ENCODE results near the gene MDC1. TPM values are rescaled to one million over a fixed set of nuclear protein-coding genes. Genes with fewer than 3 reads are reported as not detected.

Gene MDC1
- total and polyA plus RNA-seq, 2 experiments from 2014 or later = 17.2 to 32.7 TPM

GRCh38 chr6:30761791-30762429 lies 44.8 kb upstream of the MDC1 start:
- H3K36me3 Mint-ChIP-seq (ENCODE audit: low read depth) = no peaks in the 10 kb centered on the region
- DNase-seq (ENCODE audit: low spot score) (no peak), ATAC-seq (no peak)
- no peaks in the 10 kb centered on the region for H3K27me3 ChIP-seq (ENCODE audit: insufficient read depth)
- no peak overlapping the region for H3K4me3 Mint-ChIP-seq
- TF ChIP-seq NANOG (IDR thresholded peaks at IDR 0.05; ENCODE audit: borderline replicate concordance) = no peak
- no peak for TF ChIP-seq CREB1 (CRISPR knock-in tag; IDR thresholded peaks at IDR 0.05; ENCODE audit: low read depth)
- no peak for TF ChIP-seq ETS1 (IDR thresholded peaks at IDR 0.05)
- H3K4me3 ChIP-seq = no peak overlapping the region
- peaks cover 12% of the 10 kb centered on the region for H3K27me3 Mint-ChIP-seq (ENCODE audit: insufficient read depth, low read depth, poor library complexity)
- H3K9me3 Mint-ChIP-seq = no peaks in the 10 kb centered on the region; the same call in 2 of the 3 replicates
- H3K4me2 ChIP-seq = no peak overlapping the region
- no peaks in the 10 kb centered on the region for H3K79me2 ChIP-seq (replicated peaks; ENCODE audit: insufficient read depth)
- H3K9me2 ChIP-seq (ENCODE audit: insufficient read depth) = no peaks in the 10 kb centered on the region
- no peak overlapping the region for H3K27ac ChIP-seq (ENCODE audit: low read depth)
- H3F3A ChIP-seq (replicated peaks; ENCODE audit: low read depth) = no peaks in the 10 kb centered on the region
- no peaks in the 10 kb centered on the region for H4K20me1 ChIP-seq (replicated peaks; ENCODE audit: insufficient read depth)
- no peak overlapping the region for H2AFZ ChIP-seq
- H3K36me3 ChIP-seq (ENCODE audit: insufficient read depth) = no peaks in the 10 kb centered on the region
- peaks cover 26% of the 10 kb centered on the region for H3K4me1 ChIP-seq (ENCODE audit: insufficient read depth)
- no peak overlapping the region for H3K27ac Mint-ChIP-seq
- peaks cover 40% of the 10 kb centered on the region for H3K4me1 Mint-ChIP-seq

- H3K79me2 ChIP-seq (replicated peaks; ENCODE audit: insufficient read depth) = no peaks in the 10 kb centered on the region
- no peaks in the 10 kb centered on the region for H3K27me3 ChIP-seq (ENCODE audit: insufficient read depth)
- H3K4me3 ChIP-seq = no peak overlapping the region
- Mint-ChIP-seq H3K9me3 (no peaks in the 10 kb centered on the region), H3K27me3 (ENCODE audit: insufficient read depth, low read depth, poor library complexity) (peaks cover 9% of the 10 kb centered on the region), H3K27ac (no peak overlapping the region), H3K4me3 (no peak overlapping the region), H3K36me3 (ENCODE audit: low read depth) (no peaks in the 10 kb centered on the region), H3K4me1 (peaks cover 31% of the 10 kb centered on the region)
- H3K36me3 ChIP-seq (ENCODE audit: insufficient read depth) = no peaks in the 10 kb centered on the region
- ATAC-seq (no peak), DNase-seq (ENCODE audit: low spot score) (no peak)
- H4K20me1 ChIP-seq (replicated peaks; ENCODE audit: insufficient read depth) = no peaks in the 10 kb centered on the region; the same call in 1 of the 2 replicates
- H3K4me1 ChIP-seq (ENCODE audit: insufficient read depth) = peaks cover 14% of the 10 kb centered on the region
- no peaks in the 10 kb centered on the region for H3K9me2 ChIP-seq (ENCODE audit: insufficient read depth)
- no peaks in the 10 kb centered on the region for H3F3A ChIP-seq (replicated peaks; ENCODE audit: low read depth)
- no peak overlapping the region for H2AFZ ChIP-seq
- no peak overlapping the region for H3K27ac ChIP-seq (ENCODE audit: low read depth)
- no peak overlapping the region for H3K4me2 ChIP-seq
- TF ChIP-seq EZH2phosphoT487 (IDR thresholded peaks at IDR 0.05; ENCODE audit: unreplicated experiment) (no peak), POLR2AphosphoS5 (IDR thresholded peaks at IDR 0.05; ENCODE audit: low read depth) (no peak), STAT1 (IDR thresholded peaks at IDR 0.05; ENCODE audit: unreplicated experiment) (no peak), NANOG (IDR thresholded peaks at IDR 0.05; ENCODE audit: borderline replicate concordance) (no peak), CREB1 (CRISPR knock-in tag; IDR thresholded peaks at IDR 0.05; ENCODE audit: low read depth) (no peak), ZNF462 (CRISPR knock-in tag; IDR thresholded peaks at IDR 0.05) (no peak), ZNF331 (CRISPR knock-in tag; IDR thresholded peaks at IDR 0.05; ENCODE audit: low read depth) (no peak), EZH2 (IDR thresholded peaks at IDR 0.05; ENCODE audit: low read depth, unreplicated experiment) (no peak), REST (IDR thresholded peaks at IDR 0.05; ENCODE audit: unreplicated experiment) (no peak)
These were observed 43.5 kb upstream of the MDC1 start for GRCh38 chr6:30760549-30760948.
